Activated CD8-positive, alpha-beta memory T cell treated with anti-CD3 and anti-CD28 coated beads for 1 hour (primary cell): ENCODE measurements around the gene SFRP2.

Source experiments
- DNase-seq, 2 donors: peaks; one replicate each; pipeline ENCODE4 v3.0.0-alpha.2; 2020; ENCODE audit warnings: low read depth in 1 of 2; ENCODE audit errors: extremely low read depth in 1 of 2

The SFRP2 gene, protein sequence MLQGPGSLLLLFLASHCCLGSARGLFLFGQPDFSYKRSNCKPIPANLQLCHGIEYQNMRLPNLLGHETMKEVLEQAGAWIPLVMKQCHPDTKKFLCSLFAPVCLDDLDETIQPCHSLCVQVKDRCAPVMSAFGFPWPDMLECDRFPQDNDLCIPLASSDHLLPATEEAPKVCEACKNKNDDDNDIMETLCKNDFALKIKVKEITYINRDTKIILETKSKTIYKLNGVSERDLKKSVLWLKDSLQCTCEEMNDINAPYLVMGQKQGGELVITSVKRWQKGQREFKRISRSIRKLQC

GRCh38 chr4:153788413-153789276 lies at the start of gene SFRP2:
Gene SFRP2, minus strand, starts transcription at chr4:153789083. Its CDS starts 248 bp downstream, at chr4:153788835.
- no peak for DNase-seq

- no peak for DNase-seq
Observed at GRCh38 chr4:153838564-153838963, 49.7 kb upstream of the SFRP2 start.

DNA sequence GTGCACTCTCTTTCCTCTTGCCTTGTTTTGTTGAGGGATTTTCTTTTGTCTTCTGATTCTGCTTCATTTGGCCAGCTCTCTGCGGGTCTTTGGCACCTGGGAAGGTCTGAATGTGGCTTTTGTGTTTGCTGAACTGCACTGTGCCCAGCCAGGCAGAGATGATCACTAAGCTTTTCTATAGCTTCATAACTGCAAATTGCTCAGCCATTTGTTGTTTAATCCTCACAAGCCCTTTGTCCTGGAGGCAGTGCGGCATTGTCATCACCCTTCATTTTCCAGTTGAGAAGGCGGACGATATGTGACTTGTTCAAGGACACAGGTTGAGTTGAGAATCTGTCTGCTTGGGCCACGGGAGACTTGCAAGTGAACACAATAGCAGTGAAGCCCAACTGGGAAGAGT lies 46.0 kb upstream of the SFRP2 start:
- no peak for DNase-seq

DNA sequence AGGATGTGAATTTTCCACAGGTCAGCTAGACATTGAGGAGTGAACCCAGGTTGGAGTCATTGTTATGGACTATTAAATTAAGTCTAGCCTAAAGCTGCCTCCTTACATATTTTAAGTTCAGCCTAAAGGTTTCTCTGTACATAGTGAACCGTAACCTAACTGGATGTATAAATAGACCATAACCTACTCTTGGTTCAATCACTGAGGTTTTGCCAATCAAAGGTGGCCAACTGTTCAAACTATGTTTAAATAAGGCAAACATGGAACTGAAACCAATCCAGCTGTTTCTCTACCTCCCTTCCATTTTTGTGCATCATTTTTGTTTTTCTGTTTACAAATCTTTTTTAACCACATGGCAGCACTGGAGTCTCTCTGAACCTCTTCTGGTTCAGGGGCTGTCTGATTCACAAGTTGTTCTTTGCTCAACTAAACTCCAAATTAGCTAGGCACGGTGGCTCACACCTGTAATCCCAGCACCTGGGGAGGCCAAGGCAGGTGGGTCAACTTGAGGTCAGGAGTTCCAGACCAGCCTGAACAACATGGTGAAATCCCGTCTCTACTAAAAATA lies 43.9 kb upstream of the SFRP2 start:
- DNase-seq: no peak

DNA sequence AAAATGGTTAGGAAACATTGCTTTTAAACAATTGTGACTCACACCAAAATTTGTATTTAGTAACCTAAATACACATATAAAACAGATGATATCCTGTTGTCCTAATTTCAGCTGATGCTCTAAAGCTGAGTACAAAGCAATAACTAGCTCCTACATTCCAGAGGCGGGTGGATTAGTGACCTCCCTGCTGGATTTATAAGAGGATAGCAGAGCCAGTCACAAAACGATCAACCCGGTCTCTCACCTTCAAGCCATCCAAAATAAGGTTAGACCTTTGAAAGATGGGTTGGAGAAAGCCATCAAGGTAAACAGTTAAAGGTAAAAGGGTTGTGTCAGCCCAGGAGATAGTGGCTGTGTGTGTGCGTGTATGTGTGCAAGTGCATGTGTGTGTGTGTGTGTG lies 43.2 kb upstream of the SFRP2 start:
- no peak for DNase-seq

- DNase-seq: no peak
Observed at GRCh38 chr4:153831245-153831644, 42.4 kb upstream of the SFRP2 start.

DNA sequence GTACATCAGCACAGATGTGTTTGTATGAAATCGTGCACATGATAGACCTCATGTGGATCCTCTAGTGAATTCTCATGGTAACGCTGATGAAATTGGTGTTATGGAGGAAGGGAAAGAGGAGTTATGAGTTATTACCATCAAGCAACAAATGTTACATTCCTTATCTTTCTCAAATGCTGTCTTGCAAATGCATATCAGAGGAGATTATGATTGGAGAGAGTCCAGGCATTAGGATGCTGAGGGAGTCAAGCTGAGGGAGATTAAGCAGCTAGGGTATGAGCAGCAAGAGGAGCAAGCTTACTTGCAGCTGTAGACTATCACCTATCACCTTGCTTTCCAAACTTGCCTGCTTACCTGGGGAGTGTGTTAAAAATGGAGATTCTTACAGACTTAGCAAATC lies 36.8 kb upstream of the SFRP2 start:
- no peak for DNase-seq

DNA sequence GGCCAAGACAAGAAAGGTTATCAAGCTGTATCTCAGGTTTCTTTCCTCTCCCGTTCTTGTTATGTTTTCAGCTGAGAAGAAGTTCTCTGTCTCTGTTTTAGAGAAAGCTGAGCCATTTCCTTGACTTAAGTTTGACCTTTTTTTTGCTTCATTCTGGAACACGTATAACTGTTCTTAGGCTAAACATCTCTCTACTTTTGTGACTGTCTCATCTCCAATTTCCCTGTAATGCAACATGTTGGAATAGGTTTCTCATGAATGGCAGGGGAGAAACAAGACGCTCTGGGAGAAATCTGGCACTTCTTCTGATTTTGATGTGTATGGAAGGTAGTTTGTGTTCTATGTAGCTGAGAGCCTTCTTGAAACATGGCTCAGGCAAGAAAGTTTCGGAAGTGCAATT lies 36.2 kb upstream of the SFRP2 start:
- no peak for DNase-seq

DNA sequence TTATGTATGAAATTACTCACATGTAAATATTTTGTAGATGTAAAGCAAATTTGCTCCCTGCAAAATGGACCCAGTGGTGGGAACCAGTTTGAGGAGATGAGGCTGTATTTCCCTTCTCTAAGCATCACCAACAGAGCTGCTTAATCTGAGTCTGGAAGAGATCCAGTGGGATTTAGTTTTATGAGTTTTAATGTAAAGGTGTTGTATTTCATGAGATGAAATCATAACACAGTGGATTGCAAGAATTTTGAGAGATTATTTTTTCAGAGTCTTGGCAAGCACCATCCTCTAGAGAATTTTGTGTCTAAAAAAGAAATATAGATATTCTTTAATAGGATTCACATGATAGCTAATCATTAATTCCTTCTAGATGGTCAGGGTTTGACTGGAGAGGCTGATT lies 35.6 kb upstream of the SFRP2 start:
- DNase-seq: no peak

GRCh38 chr4:153823483-153823882 lies 34.6 kb upstream of the SFRP2 start:
- DNase-seq: no peak

DNA sequence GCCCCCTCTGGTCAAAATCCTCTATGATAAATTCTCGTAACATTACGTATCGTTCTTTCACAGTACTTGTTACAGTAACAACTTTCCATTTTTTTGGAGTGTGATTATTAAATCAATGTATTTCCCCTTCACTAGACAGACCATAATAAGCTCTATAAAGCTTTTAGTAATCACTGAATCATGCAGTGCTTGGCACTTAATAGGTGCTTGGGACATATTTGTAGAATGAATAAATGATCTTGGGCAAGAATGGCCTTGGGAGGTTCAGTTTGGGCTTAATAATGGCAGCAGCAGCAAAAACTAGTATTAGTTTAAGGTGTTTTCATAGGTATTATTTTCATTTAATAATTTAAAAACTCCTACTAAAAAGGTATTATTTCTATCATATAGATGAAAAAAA lies 33.4 kb upstream of the SFRP2 start:
- no peak for DNase-seq

GRCh38 chr4:153817466-153817865 lies 28.6 kb upstream of the SFRP2 start:
- DNase-seq: no peak

DNA sequence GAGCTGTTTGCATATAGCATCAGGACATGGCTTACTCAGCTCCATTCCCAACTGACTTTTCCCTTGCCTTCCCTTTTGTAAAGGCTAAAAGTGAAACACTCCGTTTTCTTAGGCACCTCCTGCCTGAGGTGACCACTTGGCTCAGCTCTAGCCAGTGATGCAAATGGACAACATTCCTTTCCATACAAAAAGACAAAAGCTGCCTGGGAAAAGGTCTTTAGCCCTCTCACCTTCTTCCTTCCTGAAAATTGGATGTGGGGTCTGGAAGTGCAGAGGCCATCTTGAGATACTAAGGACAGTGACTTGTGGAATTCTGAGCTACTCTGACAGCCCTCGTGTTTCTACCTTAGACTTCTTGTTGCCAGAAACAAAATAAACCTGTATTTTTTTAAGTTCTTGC lies 27.7 kb upstream of the SFRP2 start:
- DNase-seq: no peak

DNA sequence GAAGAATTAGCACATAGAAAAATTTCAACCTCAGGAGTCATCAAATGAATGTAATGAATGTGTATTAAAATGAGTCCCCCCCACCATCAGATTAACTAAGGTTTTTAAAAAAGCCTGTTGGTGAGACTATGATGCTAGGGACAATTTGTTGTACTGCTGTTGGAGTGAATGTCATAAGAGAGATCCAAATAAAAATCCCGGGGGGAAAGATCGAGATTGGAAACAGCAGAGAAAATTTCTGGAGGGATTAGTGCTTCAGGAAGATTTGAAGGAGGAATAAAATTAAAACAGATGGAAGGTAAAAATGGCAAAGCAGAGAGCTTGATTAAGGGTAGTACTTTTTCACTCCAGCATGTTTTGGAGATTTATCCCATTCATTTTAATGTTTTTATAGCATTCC lies 25.9 kb upstream of the SFRP2 start:
- no peak for DNase-seq

DNA sequence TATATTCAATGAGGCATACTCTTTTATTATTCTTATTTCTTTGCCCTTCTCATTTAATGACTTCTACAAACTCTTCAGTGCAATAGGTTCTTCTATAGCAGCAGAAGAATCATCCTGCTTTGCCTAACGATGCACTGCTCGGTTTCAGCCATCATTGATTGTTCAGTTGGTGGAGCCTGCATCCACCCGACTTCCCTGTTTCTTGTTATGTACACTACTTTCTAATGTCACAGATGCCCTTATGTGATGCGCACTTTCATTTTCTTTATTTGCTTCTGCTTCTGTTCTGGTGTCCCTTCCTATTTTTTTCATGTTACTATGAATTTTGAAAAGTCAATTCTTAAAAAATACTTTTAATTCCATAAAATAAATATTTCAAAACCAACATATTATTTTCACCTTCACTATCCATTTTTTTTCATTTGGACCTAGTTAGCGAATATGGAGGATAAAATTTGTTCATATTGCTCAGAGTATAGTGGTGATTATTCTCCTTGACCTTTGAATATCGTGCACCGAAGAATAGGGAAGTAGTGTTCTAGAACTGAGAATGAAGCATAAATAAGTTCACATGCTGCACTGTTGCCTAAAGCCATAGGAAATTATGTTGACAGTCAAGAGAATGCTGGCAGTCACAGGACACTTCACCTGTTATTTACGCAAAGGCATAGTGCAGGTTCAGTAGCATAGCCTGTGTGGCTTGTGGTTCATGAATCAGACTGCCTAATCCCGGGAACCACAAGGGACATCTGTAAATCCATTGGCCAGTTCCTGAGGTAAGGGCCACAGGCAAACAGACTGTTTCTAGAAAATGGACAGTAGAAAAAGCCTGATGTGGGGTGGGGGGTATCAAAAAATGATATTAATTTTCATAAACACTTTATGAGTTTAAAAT lies 21.3 kb upstream of the SFRP2 start:
- DNase-seq: no peak

- no peak for DNase-seq
Observed at GRCh38 chr4:153809307-153809706, 20.4 kb upstream of the SFRP2 start.

GRCh38 chr4:153808175-153808574 lies 19.3 kb upstream of the SFRP2 start:
- no peak for DNase-seq

DNA sequence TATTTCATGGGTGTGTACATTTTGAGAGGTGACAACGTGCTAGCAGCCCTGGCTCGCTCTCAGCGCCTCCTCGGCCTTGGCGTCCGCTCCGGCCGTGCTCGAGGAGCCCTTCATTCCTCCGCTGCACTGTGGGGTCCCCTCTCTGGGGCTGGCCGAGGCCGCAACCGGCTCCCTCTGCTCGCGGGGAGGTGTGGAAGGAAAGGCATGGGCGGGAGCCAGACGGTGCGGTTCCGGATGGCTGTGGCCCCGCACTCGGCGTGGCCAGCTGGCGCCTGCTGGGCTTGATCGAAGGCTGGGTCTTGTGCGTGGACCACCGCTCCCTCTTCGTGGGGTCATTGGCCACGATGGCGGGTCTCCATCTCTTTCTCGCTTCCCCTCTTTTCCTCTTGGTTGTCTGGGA lies 17.2 kb upstream of the SFRP2 start:
- no peak for DNase-seq

DNA sequence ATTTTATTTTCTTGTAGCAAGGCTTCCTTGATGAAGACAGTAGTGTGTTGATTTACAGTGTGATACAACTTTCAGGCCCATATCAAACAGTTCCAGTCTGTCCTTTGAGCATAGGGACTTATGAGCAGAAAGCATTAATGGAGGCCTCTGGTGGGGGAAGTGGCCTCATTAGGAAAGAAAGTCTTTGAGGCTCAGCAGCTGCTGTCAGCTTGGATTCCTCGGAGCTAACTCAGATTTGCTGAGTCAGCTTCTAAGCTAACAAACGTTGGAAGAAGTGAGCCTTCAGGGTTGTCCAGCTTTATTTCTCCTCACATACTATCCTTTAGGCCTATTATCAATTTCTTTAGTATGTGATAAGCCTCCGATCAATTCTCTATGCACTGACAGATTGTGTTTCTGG lies 15.8 kb upstream of the SFRP2 start:
- DNase-seq: no peak

DNA sequence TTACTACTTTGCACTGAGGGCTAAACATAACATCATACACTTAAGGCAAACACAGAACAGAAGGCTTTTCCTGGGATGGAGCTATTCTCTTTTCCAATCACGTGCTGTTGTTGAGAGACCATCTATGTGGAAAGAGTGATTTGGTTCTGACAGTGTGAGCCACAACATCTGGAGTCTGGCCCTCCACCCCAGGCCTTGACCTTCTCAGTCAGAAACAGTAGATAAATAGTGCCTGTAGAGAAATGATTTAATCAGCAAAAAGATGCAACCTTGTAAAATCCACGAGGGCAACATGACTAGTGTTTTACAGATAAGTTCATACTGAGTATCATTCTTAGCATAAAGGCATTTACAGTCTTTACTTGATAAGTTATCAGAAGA lies 10.8 kb upstream of the SFRP2 start:
- DNase-seq: no peak
